Right lung (tissue), 5 donors: Measurements from ENCODE around the gene RING1. TPM values are rescaled to one million over a fixed set of nuclear protein-coding genes. Genes with fewer than 3 reads are reported as not detected.

Experiments
- DNase-seq, 2 donors: peaks; one replicate each; pipeline ENCODE4 v3.0.0-alpha.2; 2013
- polyA plus RNA-seq, 5 donors: library from polyadenylated mRNA; unstranded; fragments of 120-200 nt; gene quantifications; one replicate each; pipeline versions ENCODE4 v1.2.1 to v1.2.3, GENCODE V29; 2013; ENCODE audit warnings: inconsistent platforms in 1 of 5, low replicate concordance in 1 of 5; ENCODE audit not compliant: insufficient read length in 5 of 5, insufficient read depth in 1 of 5

RING1 gene
- polyA plus RNA-seq, 5 donors = 46.9 to 70.0 (median 54.0) TPM

GRCh38 chr6:33241968-33242367 lies 33.7 kb downstream of the RING1 start:
- no peak for DNase-seq

- no peak for DNase-seq
Measured at GRCh38 chr6:33243476-33243875, 35.2 kb downstream of the RING1 start.

- peak; percentile 80 to 86 for DNase-seq
Measured at GRCh38 chr6:33247977-33248642, 39.8 kb downstream of the RING1 start.

- no peak for DNase-seq
Measured at GRCh38 chr6:33248643-33248931, 40.3 kb downstream of the RING1 start.

GRCh38 chr6:33248932-33249731 lies 40.8 kb downstream of the RING1 start:
- DNase-seq = peak; percentile 94 to 96

- DNase-seq = peak in 1 of 2 donors; percentile 3
Measured at GRCh38 chr6:33249732-33250630, 41.7 kb downstream of the RING1 start.

GRCh38 chr6:33250731-33251130 lies 42.4 kb downstream of the RING1 start:
- DNase-seq = no peak

GRCh38 chr6:33251395-33252012 lies 43.2 kb downstream of the RING1 start:
- DNase-seq = no peak

GRCh38 chr6:33252759-33253158 lies 44.5 kb downstream of the RING1 start:
- DNase-seq = no peak

- no peak for DNase-seq
Measured at GRCh38 chr6:33254591-33254990, 46.3 kb downstream of the RING1 start.

- no peak for DNase-seq
Measured at GRCh38 chr6:33259032-33259431, 50.7 kb downstream of the RING1 start.

Other genes starting within 250 kb of the RING1 start
- gene BRD2, start 239.9 kb upstream of the RING1 start, polyA plus RNA-seq = 100 to 1,000 TPM; 288 to 321 (median 308) TPM
- gene HLA-DOA, start 198.9 kb upstream of the RING1 start, polyA plus RNA-seq = 1 to 10 TPM; 1.7 to 3.6 (median 2.8) TPM
- 10 to 100 TPM; 33.0 to 44.8 (median 33.5) TPM for gene HLA-DPA1, start 134.9 kb upstream of the RING1 start, polyA plus RNA-seq
- 10 to 100 TPM; 20.2 to 28.5 (median 25.6) TPM for gene HLA-DPB1, start 132.5 kb upstream of the RING1 start, polyA plus RNA-seq
- gene COL11A2, start 16.0 kb upstream of the RING1 start, polyA plus RNA-seq = 10 to 100 TPM in 1 of 5 donors, 1 to 10 TPM in 4; 3.0 to 10.8 (median 3.8) TPM
- 10 to 100 TPM; 56.7 to 69.7 (median 61.7) TPM for gene RXRB, start 7.8 kb upstream of the RING1 start, polyA plus RNA-seq
- gene SLC39A7, start 7.6 kb upstream of the RING1 start, polyA plus RNA-seq = 100 to 1,000 TPM in 1 of 5 donors, 10 to 100 TPM in 4; 73.8 to 100 (median 90.1) TPM
- 10 to 100 TPM; 20.8 to 26.5 (median 21.7) TPM for gene HSD17B8, start 3.8 kb upstream of the RING1 start, polyA plus RNA-seq
- 10 to 100 TPM; 74.4 to 88.8 (median 81.1) TPM for gene VPS52, start 63.4 kb downstream of the RING1 start, polyA plus RNA-seq
- gene RPS18, start 63.6 kb downstream of the RING1 start, polyA plus RNA-seq = 1,000 to 10,000 TPM; 3,696 to 4,775 (median 3,821) TPM
- 1 to 10 TPM; 3.3 to 4.8 (median 3.8) TPM for gene B3GALT4, start 68.6 kb downstream of the RING1 start, polyA plus RNA-seq
- gene WDR46, start 80.7 kb downstream of the RING1 start, polyA plus RNA-seq = 10 to 100 TPM; 50.7 to 80.1 (median 56.4) TPM
- gene PFDN6, start 81.1 kb downstream of the RING1 start, polyA plus RNA-seq = 10 to 100 TPM; 47.1 to 61.3 (median 50.3) TPM
- 100 to 1,000 TPM; 123 to 169 (median 149) TPM for gene RGL2, start 90.4 kb downstream of the RING1 start, polyA plus RNA-seq
- gene TAPBP, start 105.6 kb downstream of the RING1 start, polyA plus RNA-seq = 10 to 100 TPM; 34.2 to 59.4 (median 43.6) TPM
- 10 to 100 TPM; 22.3 to 28.0 (median 24.5) TPM for gene ZBTB22, start 109.2 kb downstream of the RING1 start, polyA plus RNA-seq
- gene DAXX, start 114.5 kb downstream of the RING1 start, polyA plus RNA-seq = 10 to 100 TPM; 45.1 to 57.5 (median 50.3) TPM
- 10 to 100 TPM; 28.6 to 72.8 (median 47.1) TPM for gene KIFC1, start 183.3 kb downstream of the RING1 start, polyA plus RNA-seq
- 10 to 100 TPM; 53.1 to 88.9 (median 82.8) TPM for gene PHF1, start 202.5 kb downstream of the RING1 start, polyA plus RNA-seq
- gene CUTA, start 209.6 kb downstream of the RING1 start, polyA plus RNA-seq = 100 to 1,000 TPM; 153 to 208 (median 171) TPM
- gene SYNGAP1, start 211.6 kb downstream of the RING1 start, polyA plus RNA-seq = 10 to 100 TPM; 35.2 to 47.4 (median 44.8) TPM
- 10 to 100 TPM; 10.1 to 13.2 (median 10.6) TPM for gene ZBTB9, start 246.1 kb downstream of the RING1 start, polyA plus RNA-seq